Kasumi-1 (cell line): ENCODE results near the gene DENND1B.
A peak's percentile ranks its signal among the peaks of the same experiment; 100 is the strongest.
"Not testable (repeated sequence)": the region's sequence is repeated elsewhere in the genome, so short reads cannot be mapped to it uniquely, and the experiment has no call there.

Experiments
- DNase-seq, 2 experiments: peaks; one replicate each; lab custom pipeline; 2025; lab: John Stamatoyannopoulos, UW

DENND1B gene

DNA sequence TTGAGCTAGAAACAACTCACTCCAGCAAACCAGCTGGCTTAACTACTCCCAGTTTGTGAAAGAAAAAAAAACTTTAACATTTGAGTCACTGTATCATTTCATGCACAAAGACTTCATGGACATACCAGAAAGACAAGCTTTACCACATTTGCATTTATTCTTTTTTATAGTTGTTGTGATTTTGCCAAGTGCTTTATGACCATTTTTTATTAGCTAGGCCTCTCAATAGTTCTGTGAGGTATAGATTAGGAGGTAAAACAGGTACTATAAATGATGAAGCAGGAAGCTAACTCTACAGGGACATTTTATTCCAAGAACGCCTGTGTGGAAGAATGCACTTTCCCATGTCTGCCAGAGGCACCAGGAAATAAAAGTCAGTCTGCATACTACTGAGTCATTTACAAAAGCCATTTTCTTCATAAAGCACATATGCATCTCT is 8.2 kb upstream of the DENND1B start:
- no peak for DNase-seq

DNA sequence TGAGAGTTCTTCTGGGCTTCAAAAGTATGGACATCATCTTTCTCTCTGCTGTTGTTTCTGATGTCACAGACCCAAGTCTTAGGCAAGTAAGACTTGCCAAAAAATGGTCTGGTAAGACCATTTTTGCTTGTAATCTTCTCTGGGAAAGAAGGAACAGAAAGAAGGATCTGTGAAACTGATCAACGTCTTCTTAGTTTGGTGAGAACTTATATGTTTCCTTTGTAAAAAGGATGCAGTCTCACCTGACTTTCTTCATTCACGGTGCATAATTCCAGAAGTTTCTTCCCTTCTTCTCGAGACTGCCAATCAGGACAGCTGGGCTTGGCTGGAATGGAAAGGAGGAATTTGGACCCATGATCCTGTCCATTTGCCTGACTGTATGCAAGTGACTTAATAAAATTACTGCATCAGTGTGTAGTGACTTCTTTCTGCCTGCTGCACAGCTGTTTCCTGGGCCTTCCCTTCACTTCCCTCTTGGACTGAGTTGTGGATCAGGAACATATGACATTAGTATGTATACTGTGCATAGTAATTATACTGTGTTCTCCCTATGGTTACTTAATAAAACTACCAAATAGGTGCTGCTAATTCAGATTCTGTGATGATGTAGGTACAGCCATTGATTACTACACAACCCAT is 7.6 kb upstream of the DENND1B start:
- DNase-seq = peak; percentile 56 to 62

DNA sequence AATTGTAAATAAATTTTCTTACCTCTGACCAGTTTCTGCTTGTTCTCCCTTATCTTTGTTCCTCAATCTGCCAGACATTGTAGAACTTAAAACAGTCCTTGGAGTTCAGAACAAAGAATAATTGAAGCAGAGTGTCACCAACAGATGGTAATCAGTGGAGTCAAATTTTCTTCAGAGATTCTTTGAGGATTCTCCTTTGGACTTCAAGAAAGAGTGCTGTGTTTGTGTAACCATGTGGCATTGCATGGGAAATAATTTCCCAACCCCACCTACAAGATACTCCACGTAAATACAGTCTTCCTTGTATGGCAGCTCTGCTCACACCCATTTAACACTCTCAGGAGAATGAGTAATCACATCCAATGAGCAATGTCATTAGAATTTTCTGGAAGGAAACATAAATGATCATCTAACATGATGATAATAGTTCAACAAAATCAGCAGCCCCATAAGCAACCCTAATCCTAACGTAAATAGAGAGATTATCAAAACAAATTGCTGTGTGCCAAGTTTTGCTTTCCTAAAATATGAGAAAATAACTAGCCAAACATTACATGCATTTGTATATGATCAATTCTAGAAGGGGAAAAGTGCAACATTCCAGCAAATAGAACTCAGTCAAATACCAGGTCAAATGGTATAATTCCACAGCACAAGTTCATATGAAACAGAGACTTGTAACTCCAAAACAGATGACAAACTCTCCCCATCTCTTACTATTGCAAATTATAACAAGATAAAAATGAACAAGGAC is 6.9 kb upstream of the DENND1B start:
- peak in 1 of 2 experiments; percentile 20 for DNase-seq

DNA sequence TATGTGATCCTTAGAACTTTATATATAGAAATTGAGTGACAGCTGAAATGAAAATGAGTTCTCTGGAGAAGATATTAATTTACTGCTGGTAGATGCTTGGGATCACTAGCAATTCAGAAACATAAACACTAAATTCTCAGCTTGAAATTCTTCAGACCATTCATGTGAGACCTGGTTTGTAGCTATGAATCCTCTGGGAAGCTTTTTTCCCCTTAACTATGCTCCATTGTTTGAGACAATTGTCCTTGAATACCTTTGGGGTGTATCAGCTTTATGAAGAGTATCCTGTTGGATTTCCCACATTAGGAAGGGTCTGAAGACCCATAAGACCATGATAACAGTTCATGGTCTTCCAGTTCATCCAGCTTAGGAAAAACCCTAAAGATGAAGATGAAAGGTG is 4.6 kb upstream of the DENND1B start:
- DNase-seq = no peak

DNA sequence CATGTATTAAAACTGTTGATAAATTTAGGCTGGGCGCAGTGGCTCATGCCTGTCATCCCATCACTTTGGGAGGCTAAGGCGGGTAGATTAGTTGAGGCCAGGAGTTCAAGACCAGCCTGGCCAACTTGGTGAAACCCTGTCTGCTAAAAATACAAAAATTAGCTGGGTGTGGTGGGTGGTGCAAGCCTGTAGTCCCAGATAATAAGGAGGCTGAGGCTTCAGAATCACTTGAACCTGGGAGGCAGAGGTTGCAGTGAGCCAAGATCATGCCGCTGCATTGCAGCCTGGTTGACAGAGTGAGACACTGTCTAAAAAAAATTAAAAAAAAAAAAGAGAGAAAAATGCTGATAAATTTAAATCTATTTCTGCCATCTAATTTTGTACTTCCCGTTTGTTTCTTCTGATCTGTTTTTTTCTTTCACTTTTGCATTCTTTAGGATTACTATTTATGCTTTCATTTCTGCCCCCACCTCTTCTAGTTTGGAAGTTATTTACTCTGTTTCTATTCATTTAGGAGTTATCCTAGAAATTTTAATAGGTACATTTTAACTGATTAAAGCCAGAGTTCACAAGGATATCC is 3.2 kb upstream of the DENND1B start:
- no peak for DNase-seq

DNA sequence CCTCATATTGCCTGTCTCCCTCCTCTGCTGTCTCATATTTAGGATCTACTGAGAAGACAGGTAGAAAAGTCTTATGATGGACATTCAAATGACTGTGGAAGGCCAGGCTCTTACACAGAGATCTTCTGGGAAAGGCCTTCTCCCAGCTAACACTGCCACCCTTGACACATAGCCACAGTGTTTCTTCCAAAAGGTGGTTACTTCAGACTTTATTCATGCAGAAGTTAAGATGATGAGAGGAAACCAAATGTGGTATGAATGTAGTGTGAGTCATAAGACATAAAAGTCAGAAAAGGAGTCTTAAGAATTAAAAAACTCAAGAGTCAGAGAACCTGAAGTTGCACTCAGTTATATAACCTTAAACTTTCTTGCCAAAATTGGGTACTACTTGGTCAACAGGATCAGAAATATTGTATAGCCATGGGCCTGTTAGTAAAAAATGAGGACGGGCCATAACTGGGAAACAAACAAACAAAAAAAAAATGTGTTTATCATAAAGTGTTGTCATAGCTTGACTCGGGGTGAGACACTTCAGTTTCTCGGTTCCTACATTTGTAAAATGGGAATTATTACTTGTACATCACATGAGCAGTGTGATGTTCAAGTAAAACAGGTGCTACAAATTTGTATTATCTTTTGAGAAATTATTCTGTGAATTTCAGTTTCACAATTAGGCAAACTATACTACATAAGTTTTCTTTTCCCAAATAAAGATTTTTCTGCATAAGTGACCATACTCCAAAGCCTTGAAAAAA is 1.2 kb upstream of the DENND1B start:
- DNase-seq = peak; percentile 55 to 60

DNA sequence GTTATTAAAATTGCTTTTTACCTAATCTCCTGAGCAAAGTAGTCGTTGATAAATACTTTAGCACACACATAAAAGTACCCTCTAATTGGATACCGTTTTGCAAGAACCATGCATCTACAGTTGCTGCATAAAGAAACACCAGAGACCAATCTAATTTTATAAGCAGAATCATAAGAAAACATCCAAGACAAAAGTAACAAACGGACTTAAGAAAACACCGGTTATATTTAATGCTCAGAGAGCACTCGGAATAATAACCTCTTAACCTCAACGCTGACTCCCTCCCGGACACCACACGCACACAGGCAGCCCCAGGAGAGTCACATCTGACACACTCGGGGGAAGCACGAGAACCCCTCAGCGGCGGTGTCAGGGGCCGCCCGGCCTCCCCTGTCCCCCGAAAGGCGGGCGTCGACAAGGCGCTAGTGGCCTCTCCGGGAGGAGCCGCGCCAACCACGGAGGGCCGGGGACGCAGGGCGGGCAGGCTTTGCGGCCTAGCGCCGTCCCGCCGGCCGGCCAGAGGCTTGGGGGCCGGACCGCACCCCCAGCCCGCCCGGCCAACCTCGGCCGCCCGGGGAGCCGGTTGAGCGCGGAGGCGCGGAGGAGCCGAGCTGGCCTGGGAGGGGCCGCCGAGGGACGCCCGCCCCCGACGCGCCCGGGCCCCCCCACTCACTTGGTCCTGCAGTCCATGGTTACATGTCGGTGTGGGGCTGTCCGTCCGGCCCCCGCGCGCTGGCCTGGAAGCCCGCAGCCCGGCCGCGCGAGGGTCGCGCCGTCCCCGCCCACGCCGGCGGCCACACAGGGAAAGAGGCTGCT is 606 bp downstream of the DENND1B start:
- DNase-seq = peak in 1 of 2 experiments; percentile 51

DNA sequence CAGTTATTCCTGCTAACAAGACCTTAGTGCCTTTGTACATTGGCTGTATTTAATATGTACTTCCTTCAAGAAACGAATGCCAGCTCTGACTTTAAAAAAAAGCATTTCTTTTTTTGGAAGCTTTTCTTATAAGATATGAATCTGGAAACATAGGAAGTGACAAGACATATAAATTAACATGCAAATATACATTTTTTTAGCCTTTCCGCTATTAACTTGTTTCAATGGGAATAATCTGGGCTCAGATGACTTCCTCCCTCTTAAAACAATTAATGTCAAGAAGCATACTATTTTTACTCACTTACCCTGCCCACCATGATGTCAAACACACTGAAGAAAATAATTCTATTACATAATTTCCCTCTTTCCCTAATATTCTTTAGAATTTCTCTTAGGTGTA is 1.4 kb downstream of the DENND1B start:
- no peak for DNase-seq

DNA sequence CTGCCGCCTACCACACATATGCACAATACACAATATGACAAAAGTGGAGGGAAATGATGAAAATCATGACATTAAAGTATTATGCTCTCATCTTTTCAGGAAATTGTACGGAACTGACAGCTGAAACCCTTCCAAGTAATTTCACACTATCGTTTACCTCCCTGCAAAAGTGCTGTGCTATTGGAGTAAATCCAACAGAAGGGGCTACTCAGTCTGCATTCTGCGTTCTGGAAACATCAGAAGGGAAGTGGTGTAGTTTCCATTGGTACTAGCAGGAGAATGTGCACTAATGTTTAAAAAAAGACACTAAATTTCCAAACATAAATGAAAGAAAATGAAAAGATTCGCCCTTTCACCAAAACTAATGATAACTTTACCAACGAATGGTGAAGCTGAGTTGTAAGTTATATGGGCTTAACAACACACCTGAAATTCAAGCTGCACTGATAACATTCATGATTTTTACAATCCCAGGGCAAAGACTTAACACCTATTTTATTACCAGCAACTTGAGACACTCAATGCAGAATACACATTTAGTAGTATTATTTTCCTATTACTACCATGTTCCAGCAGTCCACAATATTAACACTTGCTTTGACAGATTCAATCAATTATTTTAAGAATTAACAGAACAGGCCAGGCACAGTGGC is 3.2 kb downstream of the DENND1B start:
- no peak for DNase-seq

DNA sequence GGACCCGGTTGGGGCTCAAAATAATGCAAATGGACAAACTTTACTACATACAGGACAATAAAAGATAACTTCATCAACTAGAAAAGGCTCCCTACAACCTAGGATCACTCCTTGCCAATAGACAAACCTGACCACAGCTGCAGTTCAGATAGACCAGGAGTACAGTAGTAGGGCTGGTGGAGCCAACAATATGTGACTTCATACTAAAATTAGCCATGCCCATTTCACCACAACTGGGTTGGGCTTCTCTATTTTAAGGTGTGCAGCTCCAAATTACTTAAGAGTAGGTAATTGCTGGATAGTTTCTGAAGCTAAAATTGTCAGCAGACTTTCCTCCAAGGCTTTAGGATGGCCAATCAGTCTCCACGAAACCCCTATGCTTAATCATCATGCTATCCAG is 3.9 kb downstream of the DENND1B start:
- no peak for DNase-seq

DNA sequence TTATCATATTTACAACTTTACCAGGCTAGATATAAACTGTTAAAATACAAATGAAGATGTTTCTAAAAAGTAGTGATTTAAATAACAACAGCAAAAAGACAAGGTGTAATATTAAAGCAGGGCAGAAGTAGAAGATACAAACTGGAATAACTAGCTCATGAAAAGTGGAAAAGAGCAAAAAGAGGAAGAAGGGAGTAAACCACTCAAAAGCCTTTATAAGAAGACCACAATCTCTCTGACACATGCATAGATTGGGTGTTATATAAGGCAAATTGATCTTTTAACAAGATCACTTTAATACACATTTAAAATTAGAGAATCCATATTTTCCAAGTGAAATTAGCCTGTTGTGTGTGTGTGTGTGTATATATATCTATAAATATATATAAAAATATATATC is 5.0 kb downstream of the DENND1B start:
- DNase-seq = peak; percentile 87 to 89

DNA sequence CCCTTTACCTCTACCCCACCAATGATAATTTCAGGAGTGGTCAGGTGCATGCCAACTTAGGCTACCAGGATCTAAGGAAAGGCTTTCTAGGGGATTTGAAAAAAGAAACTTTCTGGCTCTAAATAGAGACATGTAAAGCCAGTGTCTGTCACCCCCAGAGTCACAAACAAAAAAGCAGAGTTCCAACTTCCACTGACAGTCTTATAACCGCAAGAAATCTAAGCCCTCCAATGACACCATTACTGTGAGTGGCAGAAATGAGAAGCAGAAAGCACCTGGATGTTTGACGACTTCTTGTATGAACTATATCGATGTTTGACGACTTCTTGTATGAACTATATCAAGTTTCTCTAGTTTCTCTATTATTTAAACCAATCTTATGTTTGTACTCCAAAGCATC is 6.0 kb downstream of the DENND1B start:
- no peak for DNase-seq

DNA sequence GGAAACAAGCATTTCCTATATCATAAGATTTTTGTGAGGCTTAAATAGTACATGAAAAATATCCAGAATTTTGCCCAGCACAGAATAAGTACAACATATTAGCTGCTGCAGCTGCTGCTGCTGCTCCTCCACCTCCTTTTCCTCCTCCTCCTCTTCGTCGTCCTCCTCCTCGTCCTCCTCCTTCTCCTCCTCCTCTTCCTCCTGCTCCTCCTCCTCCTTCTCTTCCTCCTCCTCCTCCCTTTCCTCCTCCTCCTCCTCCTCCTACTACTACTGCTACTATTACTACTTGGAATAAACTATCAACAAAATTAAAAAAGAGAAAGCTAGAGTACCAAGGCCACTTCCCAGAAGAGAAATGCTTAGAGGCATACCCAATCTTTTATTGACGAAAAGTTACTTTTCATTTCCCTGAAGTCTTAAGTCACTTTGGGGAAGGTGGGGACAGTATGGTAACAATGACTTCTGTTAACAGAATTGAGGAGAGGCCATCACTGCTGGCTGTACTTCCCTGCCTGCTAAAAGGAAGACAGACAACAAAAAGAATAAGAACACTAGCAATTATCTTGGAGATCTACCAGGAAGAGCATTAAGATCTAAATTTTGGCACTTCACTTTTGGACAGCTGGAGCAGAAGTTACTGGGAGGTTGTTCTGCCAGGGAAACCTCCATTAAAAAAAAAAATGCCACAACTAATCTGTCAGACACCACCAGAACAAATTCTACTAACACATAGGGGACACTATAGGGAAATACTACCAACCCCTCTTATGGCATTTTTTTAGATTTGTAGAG is 7.1 kb downstream of the DENND1B start:
- DNase-seq = peak in 1 of 2 experiments; percentile 30

DNA sequence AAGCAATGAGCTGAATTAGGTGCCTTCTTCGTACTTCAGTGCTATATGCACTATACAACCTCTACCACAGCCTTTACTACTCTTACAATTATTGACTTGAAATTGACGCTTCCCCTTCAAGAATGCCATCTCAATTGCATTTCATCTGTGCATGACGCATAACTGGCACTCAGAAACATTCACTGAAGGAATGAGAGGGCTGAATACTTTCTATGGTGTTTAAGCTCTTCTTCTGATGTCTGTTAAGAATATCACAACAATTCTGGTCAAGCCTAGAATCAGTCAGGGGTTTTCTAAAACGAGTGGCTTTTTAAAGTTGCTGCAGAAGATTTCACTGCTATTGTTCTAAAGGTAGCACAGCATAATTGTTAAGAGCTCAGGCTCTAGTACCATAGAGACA is 11.5 kb downstream of the DENND1B start:
- no peak for DNase-seq

DNA sequence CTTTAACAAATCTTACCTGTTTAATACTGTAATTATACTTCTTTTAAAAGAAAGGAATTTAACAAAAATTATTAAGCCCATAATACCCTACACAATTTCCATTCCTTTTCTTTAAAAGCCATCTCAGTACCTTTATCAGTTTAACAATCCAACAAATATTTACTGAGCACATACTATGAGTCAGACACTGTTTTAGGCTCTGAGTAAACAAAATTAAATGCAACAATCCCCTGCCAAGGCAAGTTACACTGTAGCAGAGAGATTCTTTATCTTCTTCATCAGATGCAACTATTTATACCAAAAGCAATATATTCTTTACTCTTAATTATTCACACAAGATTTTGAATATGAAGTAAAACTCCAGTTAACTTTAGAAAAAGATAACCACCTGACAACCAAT is 12.0 kb downstream of the DENND1B start:
- DNase-seq = no peak

DNA sequence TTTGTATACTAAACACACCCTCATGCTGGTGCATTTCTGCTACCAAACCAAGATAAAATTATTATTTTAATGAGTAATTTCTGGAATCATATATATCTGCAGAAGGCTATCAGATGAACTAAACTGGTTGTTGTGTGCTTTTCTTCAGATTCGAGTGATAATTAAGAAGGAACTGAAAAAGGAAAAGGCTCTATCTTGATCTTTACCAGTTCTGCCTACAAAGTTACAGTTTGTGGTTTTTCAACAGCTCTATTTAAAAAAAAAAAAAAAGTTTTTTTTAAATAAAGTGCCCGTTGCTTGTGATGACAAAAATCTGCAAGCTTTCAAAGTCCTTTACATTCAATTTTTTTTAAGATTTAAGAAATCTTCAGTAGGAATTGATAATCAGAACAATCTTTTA is 13.6 kb downstream of the DENND1B start:
- DNase-seq = peak; percentile 62

DNA sequence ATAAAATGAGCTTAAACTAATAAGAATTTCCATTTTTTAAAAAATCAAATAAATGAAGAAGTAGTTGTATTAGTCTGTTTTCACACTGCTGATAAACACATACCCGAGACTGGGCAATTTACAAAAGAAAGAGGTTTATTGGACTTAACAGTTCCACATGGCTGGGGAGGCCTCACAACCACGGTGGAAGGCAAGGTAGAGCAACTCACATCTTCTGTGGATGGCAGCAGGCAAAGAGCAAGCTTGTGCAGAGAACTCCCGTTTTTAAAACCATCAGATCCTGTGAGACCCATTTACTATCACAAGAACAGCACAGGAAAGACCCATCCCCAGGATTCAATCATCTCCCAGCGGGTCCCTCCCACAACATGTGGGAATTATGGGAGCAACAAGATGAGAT is 19.7 kb downstream of the DENND1B start:
- DNase-seq = not testable (repeated sequence)

DNA sequence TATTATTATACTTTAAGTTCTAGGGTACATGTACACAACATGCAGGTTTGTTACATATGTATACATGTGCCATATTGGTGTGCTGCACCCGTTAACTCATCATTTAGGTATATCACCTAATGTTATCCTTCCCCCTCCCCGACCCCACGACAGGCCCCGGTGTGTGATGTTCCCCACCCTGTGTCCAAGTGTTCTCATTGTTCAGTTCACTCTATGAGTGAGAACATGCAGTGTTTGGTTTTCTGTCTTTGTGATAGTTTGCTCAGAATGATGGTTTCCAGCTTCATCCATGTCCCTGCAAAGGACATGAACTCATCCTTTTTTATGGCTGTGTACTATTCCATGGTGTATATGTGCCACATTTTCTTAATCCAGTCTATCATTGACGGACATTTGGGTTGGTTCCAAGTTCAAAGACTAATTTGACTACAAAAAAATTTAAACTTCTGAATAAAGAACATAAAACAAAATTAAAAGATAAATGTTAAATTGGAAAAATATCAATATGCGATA is 22.6 kb downstream of the DENND1B start:
- DNase-seq = not testable (repeated sequence)

DNA sequence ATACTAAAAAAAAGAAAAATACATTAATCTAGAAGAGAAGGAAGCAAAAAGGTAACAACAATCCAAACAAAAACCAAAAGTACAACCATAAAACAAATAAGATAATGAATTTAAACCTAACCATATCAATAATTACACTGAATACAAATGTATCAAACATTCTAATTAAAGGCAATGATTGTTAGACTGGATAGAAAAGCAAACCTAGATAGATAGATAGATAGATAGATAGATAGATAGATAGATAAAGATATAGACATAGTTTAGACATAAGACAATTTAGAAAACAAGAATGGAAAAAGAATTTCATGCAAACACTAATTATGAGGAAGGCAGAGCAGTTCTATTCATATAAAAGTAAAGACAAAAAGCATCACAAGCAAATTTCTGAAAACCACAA is 24.9 kb downstream of the DENND1B start:
- DNase-seq = no peak

DNA sequence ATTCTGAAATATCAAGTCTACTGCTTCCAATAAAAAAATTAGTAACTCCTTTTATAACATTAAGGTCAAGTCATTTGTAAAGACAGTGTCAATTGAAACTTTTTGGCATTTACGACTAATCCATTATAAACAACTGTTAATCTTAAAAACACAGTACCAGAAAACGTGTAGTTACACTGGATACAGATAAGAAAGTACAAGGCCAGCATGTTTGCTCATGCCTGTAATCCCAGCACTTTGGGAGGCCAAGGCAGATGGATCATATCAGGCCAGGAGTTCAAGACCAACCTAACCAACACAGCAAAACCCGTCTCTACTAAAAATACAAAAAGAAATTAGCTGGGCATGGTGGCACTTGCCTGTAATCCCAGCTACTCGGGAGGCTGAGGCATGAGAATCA is 29.4 kb downstream of the DENND1B start:
- DNase-seq = no peak
